Stimulated activated CD8-positive, alpha-beta memory T cell treated with anti-CD3 and anti-CD28 coated beads, Interleukin-15, amount 100 ng/mL, for 48 hours (primary cell): ENCODE measurements around the gene GSTK1.
A peak's percentile ranks its signal among the peaks of the same experiment; 100 is the strongest.
"Not testable (repeated sequence)": the region's sequence is repeated elsewhere in the genome, so short reads cannot be mapped to it uniquely, and the experiment has no call there.

Source experiments
- DNase-seq, 2 donors: peaks; one replicate each; pipeline ENCODE4 v3.0.0-alpha.2; 2020; ENCODE audit warnings: low read depth in 2 of 2

Gene GSTK1

DNA sequence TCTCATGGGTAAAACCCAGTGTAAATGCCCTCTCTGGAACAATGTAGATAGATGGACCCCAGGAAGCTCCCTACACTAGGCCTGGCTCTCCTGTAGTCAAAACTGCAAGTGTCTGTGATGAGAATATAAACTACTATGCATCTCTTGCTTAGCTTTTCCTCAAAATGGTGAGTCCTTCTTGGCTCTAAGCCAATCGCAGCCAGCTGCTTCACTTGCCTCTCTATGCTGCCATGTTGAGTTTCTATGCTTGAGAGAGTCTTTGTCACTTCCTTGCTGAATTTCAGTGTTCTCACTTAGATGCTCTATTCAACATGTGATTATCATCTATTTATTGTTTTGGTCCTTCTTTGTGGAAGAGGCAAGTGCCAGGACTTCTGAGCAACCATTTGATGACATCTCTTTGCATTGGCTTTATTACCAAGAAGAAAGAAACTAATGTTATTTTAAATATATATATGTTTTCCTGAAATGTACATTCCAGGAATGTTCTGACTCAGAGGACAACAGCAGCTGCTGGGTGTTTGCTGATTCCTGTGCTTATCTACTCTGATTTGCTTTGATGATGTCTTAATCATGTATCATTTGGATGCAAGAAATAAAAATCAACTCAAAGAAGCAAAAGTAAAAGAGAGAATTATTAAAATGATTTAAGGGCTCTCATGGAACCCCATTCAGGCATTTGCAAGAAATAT is 24.8 kb upstream of the GSTK1 start:
- DNase-seq: no peak

DNA sequence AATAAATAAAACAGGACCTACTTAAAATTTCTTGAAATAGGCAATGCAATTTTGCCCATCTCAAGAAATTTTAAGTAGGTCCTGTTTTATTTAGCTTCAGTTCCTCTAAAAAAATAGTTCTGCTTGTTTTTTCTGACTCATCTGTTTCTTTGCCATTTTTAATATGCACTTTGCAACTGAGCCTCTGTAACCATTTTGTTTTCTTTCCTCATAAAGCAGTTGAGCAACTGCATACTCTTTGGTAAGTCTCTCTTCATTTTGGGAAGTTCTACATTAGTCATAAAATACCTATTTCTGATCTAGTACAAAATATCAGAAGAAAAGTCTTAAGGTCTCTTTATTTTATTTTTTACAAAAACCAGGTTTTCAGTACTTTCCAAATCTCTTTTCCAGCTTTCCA is 23.4 kb upstream of the GSTK1 start:
- DNase-seq: no peak

DNA sequence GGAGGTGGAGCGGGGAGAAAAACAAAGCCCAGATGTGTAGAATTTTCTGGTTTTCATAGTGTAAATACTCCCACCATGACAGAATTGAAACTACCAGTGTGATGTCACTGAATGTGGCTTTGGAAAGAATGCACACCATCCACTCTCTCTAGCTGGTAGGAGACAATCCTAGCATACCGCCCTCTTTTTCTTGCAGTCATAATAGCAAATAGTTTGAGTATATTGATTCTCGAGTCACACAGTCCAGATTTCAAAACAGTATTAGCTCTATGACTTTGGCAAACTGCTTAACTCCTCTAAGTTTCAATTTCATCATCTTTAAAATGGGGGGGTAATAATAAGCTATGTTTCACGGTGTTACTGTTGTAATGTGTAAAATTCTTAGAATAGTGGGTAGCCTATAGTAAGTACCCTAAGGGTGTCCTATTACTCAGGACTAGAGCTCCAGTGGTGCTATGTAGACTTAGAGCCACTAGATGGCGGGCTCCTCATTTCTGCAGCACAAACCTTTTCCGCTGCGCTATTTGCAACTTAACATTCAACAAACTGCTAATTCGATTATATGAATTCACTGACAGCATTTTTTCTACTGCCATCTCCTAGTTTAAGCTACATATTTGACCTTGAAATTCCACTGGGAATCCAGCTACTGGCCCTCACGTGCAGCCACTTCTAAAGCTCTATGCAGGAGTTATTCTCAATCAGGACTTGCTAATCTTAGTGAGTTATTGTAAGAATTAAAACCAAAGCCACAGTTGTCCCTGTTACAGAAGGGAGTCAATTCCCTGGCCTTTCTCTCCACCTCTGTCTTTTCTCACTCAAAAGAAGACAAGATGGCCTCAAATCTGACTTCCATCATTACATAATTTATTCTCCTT is 22.7 kb upstream of the GSTK1 start:
- peak; percentile 26 to 48 for DNase-seq

DNA sequence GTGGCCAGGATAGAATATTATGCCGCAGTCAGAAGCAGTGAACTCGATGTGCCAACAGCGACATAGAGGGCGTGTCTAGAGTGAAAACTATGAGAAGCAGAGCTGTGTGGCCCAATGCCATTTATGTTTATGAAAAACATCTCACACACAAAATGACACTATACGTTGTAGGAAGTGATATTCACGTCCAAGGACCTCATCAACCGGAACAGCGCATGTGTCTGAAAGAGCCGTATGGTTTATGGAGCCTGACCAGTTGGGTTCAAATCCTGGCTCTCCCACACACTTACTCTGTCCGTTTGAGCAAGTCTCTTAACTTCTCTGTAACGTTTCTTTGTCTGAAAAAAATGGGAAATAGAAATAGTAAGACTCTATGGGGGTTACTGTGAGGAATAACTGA is 20.9 kb upstream of the GSTK1 start:
- DNase-seq: no peak

DNA sequence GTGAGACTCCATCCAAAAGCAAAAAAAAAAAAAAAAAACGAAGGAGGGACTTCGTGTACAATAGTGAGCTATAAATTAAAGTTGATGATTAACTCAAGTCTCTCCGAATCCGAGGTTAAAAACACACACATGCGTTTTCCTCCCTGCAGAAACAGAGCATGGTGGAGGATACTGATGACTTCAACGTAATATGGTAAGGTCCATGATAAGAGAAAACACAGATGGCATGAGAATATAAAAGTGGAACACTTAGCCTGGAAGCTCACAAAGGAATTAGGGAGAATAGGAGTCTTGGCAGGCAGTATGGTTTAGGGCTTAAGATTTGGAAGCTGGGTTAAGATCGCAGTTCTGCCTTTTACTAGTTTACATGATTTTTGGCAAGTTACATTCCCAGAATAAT is 20.1 kb upstream of the GSTK1 start:
- DNase-seq: no peak

DNA sequence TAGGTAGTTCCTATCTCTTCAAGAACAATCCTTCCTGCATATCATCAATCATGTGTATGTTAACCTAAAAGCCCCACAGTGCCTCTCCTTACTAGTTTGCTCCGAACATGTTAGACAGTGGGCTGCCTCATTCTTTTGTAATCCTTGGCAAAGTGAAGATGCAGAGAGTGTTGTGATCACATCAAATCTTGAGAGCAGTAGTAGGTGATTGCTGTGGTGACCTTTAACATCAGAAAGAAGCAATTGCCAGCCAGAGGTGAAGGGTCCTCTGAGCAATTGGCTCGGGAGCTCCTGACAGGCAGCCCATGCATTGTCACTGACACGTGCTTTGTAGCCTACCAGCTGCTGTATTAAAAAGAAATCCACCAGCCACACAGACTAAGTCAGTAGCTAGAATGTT is 19.6 kb upstream of the GSTK1 start:
- no peak for DNase-seq

DNA sequence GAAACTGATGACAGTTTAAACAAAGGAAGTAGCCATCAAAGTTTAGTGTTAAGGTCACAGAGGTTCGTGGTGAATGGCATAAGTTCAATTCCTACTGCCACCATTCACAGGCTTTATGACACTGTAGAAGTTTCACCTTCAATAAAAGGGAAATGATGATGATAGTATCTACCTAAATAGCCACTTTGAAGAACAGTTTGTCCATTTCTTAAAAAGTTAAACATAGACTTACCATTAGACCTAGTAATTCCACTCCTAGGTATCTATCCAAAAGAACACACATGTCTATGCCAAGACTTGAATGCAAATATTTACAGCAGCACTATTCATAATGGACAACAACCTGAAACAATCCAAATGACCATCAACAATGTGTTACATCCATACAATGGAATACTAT is 18.9 kb upstream of the GSTK1 start:
- DNase-seq: no peak

DNA sequence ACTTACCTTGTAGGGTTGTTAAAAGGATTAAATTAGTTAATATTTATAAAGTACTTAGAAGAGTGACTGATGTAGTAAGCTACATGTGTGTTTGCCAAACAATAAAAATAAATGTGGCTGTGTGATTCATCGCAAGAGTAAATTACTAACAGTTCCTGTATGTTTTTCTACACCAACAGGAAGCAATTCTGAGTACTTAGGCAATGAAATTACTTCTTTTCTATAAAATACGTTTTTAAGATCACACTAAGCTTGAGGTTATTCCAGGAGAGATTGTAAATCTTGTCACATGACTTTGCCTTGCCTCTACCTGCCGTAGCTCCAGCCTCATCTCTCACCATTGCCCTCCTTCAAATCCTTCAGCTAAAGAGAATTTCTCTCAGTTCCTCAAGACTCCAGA is 18.1 kb upstream of the GSTK1 start:
- DNase-seq: no peak

DNA sequence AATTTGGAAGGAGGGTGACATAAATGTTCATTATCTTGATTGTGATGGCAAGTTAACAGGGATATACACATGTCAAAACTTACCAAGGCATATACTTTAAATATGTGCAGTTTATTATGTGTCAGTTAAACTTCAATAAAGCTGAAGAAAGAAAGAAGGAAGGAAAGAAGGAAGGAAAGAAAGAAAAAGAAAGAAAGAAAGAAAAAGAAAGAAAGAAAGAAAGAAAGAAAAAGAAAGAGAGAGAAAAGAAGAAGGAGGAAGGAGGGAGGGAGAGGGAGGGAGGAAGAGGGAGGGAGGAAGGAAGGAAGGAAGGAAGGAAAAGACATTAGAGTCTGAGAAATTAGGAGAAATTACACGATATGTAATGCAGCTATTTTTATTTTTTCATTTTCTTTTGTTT is 15.9 kb upstream of the GSTK1 start:
- no peak for DNase-seq

DNA sequence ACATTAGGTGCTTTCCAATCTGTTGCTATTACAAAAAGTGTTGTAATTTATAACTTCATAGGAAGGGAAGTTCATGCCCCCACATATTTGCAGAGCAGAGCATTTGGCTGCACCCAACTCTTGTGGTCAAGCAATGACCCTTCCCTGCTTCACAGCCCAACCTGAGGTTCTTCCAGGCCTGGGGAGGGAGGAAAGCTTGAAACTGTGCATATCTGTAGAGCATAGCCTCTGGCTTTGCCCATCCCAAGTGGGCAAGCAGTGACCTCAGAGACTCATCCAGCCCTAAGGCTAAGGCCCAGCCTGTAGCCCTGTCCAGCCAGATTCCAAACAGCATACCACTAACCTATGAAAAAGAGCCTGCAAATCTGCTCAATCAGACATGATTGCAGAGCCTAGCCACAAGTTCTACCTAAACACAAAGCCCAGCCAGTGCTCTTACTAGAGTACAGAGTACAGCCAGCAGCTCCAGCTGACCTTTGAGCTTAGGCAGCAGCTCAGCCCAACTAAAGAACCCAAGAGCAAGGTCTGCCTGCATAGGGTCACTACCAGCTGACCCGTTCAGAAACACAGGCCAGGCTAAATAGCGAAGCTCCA is 14.4 kb upstream of the GSTK1 start:
- DNase-seq: no peak

DNA sequence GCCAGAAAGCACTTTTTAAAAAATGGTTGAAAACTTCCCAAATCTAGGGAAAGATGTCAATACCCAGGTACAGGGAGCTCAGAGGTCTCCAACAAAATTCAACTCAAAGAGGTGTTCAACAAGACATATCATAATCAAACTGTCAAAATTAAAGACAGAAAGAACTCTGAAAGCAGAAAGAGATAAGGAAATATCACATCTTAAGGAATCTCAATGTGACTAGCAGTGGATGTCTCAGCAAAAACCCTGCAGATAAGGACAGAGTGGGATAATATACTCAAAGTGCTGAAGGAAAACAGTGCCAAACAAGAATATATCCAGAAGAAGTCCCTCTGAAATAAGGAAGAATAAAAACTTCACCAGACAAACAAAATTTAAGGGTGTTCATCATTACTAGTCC is 13.0 kb upstream of the GSTK1 start:
- DNase-seq: no peak

DNA sequence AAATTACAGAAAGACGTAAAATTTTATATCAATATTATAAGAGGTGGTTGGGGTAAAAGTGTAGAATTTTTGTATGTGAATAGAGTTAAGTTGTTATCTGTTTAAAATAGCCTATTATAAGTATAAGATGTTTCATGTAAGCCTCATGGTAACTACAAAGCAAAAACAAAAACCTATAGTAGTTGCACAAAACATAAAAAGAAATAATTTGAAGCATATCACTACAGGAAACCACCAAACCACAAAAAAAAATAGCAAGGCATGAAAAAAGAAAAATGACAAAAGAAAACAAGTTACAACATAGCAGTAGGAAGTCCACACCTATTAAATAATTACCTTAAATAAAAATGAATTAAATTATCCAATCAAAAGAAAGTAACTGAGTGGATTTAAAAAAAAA is 12.4 kb upstream of the GSTK1 start:
- DNase-seq: no peak

DNA sequence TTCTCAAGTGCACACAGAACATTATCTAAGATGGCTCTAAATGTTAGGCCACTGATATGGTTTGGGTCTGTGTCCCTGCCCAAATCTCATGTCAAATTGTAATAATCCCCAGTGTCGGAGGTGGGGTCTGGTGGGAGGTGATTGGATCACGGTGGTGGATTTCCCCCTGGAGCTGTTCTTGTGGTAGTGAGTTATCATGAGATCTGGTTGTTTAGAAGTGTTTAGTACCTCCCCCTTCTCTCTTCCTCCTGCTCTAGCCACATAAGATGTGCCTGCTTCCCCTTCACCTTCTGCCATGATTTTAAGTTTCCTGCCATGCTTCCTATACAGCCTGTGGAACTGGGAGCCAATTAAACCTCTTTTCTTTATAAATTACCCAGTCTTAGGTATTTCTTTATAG is 11.2 kb upstream of the GSTK1 start:
- no peak for DNase-seq

DNA sequence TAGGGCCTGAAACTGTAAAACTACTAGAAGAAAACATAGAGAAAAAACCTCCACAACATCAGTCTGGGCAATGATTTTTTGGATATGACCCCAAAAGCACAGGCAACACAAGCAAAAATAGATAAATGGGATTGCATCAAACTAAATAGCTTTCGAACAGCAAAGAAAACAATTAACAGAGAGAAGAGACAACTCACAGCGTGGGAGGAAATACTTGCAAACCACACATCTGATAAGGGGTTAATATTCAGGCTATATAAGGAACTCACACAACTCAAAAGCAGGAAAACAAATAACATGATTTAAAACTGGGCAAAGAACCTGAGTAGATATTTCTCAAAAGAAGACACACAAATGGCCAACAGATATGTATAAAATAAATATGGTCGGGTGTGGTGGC is 7.7 kb upstream of the GSTK1 start:
- DNase-seq: no peak

DNA sequence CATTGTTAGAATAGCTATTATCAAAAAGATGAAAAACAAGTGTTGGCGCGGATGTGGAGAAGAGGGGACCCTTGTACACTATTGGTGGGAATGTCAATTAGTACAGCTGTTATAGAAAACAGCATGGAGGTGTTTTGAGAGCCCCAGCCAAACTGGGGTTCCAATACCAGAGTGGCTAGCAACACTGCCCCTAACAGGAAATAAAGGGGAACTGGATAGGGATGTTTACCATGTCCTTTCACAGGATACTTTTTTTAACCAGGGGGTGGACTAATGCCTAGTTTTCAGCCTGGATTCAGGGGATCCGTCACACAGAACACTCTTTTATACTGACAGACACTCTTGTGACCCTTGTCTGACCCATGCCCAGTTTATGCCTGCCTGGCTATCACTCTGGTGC is 6.9 kb upstream of the GSTK1 start:
- no peak for DNase-seq

DNA sequence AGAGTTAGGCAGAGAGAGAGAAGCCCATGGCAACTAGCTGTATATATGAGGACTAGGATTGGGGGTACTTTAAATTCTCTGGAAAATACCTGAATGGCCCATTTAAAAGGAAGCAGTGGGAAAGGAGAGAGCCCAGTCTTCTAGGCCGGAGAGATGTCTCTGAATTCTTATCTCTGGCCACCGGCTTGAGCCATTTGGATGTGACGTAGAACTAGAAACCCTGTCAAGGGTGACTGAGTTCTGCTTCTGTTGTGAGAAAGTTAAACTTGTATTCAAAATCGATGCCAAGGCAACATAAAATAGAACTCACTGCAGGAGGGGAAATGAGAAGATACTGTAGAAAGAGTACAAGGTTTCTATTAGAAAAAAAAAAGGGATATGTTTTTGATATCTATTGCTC is 6.3 kb upstream of the GSTK1 start:
- DNase-seq: no peak

DNA sequence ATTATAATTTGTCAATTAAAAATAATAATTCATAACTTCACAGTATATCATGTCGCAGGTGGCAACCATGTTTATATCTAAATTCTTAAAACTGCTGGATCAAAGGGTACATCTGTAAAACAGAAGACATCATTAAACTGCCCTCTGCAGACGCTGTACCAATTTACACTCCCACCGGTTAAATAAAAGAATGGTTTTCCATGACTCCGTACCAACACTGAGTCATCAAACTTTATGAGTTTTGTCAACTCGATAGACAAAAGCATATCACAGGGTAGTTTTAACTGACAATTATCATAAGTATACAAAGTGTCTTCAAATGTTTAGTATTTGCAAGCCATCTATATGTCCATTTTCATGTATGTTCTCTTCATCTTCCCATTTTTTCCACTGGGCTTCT is 5.7 kb upstream of the GSTK1 start:
- no peak for DNase-seq

DNA sequence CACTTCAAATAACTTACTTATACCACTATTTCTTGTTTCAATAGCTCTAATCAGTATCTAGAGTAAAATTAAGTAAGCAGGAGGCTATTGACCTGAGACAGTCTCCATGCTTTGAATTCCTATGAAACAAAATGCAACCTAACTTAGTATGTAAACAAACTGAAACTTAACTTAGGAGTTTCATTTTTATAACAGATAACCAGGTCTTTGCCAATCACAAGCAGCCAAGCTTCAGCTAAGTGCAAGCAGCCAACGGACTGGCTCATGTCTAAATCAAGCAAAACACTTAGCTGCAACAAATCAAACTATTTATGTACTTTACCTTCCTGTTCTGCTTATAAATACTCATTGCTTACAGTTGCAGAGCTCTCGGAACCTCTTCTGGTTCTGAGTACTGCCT is 4.4 kb upstream of the GSTK1 start:
- no peak for DNase-seq

DNA sequence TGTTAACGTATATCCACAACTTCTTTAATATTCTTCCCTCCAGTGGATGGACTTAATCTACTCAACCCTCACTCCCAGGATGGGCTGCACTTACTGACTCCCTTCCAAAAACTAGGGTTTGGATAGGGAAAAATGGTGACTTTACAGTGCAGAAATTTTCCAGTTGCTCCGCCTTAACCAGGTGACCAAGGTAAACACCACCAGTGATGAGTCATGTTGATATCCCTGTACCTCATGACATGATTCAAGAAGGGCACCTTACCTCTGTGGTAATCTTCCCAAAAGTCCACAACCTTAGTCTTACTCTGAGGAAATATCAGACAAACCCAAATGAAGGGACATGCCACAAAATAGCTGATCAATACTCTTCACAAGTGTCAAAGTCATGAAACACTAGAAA is 3.5 kb upstream of the GSTK1 start:
- no peak for DNase-seq

DNA sequence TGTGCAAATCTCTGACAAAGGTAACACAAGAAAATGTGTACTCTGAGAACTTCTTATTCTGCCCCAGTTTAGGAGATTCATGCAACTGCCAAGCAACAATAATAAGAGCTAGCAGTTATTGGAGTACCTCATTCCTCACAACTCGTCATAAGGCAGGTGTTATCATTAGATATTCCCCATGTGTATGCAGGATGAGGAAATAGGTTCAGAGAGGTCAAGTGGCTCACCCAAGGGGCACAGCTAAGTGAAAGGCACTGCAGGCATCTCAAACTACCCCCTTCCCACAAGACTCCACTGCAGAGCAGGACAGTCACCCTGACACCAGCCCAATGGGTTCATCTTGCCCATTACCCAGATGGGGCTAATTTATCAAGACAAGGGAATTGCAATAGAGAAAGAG is 1.3 kb upstream of the GSTK1 start:
- no peak for DNase-seq

DNA sequence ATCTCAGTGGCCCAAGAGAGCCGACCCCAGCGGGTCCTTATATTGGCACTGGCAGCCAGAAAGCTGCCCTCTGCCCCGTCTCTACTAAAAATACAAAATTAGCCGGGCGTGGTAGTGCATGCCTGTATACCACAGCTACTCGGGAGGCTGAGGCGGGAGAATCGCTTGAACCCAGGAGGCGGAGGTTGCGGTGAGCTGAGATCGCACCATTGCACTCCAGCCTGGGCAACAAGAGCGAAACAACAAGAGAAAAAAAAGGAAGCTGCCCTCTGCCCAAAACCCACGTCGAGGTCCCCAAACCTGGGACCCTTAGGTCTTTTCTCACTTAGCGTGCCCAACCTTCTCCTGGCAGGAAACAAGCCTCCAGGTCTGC is 941 bp downstream of the GSTK1 start:
- DNase-seq: not testable (repeated sequence)

DNA sequence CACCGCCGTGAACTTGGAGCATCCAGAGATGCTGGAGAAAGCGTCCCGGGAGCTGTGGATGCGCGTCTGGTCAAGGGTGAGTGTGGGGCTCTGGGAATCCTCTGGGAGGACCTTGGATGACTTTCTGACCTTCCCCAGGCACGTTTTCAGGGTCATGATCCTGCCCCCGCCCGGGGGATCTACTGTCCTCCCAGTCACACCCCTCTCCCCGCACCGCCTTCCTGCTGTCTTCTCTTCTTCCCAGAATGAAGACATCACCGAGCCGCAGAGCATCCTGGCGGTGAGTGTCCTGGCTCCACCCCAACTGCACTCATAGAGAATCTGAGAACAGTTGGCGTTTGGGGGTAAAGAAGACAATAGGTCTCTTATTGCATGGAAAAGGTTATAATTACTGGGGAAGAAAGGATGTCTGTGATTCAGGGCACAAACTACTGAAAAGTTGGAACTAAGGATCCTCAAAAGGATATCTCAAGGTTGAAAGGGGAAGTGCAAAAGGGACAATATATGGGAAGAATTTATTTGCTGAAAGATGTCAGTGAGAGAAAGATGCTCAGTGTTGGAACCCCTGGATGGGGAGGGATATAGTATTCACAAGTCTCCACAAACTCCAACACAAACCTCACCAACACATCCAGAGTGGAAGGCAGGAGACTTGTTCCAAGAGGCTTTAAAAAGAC is 1.9 kb downstream of the GSTK1 start:
- DNase-seq: no peak

DNA sequence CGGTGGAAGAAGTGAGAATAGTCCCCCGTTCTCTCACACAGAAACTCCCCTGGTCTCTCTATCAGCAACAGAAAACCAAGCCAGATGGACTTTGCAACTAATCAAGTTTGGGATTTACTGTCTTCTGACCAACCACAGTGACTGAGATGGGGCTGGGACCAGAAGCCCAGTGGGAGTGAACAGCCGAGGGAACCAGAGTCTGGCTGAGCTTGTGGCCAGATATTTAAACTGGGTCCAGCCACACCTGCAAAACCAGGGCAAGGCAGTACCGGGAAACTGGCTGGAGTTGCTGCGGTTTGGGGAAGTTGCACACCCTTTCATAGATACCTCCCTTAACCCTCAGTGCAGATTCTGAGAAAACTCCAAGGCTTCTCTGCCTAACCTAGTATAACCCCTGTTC is 6.0 kb downstream of the GSTK1 start:
- no peak for DNase-seq
